DND-41 (cell line): Measurements from ENCODE around the gene MMP11.
A peak's percentile ranks its signal among the peaks of the same experiment; 100 is the strongest.

Source experiments
- ATAC-seq: fragments of 200-7000 bp; cut with Tn5 transposase; 3 replicates; pipeline ENCODE4 v1.9.1; 2021; ENCODE audit warnings: low read depth; ENCODE audit not compliant: insufficient read depth
- DNase-seq: peaks from one replicate; pipeline ENCODE4 v3.0.0-alpha.2; 2020
- H2AFZ ChIP-seq: 2 replicates; pipeline ENCODE4 v1.6.0; 2012; ENCODE audit warnings: low read depth, low read length
- H3K27ac ChIP-seq: 2 replicates; pipeline ENCODE4 v1.5.1; 2012; ENCODE audit warnings: low read length, inconsistent platforms
- H3K27me3 ChIP-seq: fragments of 200-600 bp; sonication (generic); 2 replicates; pipeline ENCODE4 v1.6.0; 2012; ENCODE audit warnings: low read length, mild to moderate bottlenecking, inconsistent platforms; ENCODE audit not compliant: insufficient read depth, poor library complexity
- H3K36me3 ChIP-seq: 2 replicates; pipeline ENCODE4 v1.5.1; 2012; ENCODE audit warnings: low read length, inconsistent platforms; ENCODE audit not compliant: insufficient read depth
- H3K4me1 ChIP-seq: 2 replicates; pipeline ENCODE4 v1.5.1; 2012; ENCODE audit warnings: mild to moderate bottlenecking, low read length; ENCODE audit not compliant: insufficient read depth
- H3K4me2 ChIP-seq: 2 replicates; pipeline ENCODE4 v1.6.0; 2012; ENCODE audit warnings: mild to moderate bottlenecking, moderate library complexity, low read length, inconsistent platforms; ENCODE audit not compliant: insufficient read depth
- H3K4me3 ChIP-seq, 2 experiments: fragments of 200-600 bp in 1 of 2; shearing (Covaris generic) in 1 of 2; 2 replicates each; pipeline ENCODE4 v1.5.1; 2012 to 2016; ENCODE audit warnings: inconsistent platforms in 2 of 2, low read length in 2 of 2, mild to moderate bottlenecking in 2 of 2, low read depth in 1 of 2, moderate library complexity in 1 of 2
- H3K79me2 ChIP-seq: 2 replicates; pipeline ENCODE4 v1.6.0; 2012; ENCODE audit warnings: low read length, inconsistent platforms; ENCODE audit not compliant: insufficient read depth
- H3K9ac ChIP-seq: 2 replicates; pipeline ENCODE4 v1.6.0; 2012; ENCODE audit warnings: low read depth, mild to moderate bottlenecking, inconsistent platforms, low read length, moderate library complexity
- H3K9me3 ChIP-seq: 2 replicates; pipeline ENCODE4 v1.5.1; 2012; ENCODE audit warnings: low read length, moderate library complexity, mild to moderate bottlenecking, inconsistent platforms; ENCODE audit not compliant: insufficient read depth, severe bottlenecking
- H4K20me1 ChIP-seq: 2 replicates; pipeline ENCODE4 v1.6.0; 2012; ENCODE audit warnings: low read length; ENCODE audit not compliant: insufficient read depth
- EZH2 ChIP-seq: IDR thresholded peaks from 3 replicates; pipeline ENCODE4 v1.6.1; 2012; ENCODE audit warnings: borderline replicate concordance, low read depth, mild to moderate bottlenecking, moderate library complexity, low read length, inconsistent platforms; ENCODE audit not compliant: severe bottlenecking
- TF ChIP-seq, protein P1 (sequence below): IDR thresholded peaks from 2 replicates; pipeline ENCODE4 v1.5.1; 2012; ENCODE audit warnings: borderline replicate concordance, low read length, moderate library complexity, mild to moderate bottlenecking; ENCODE audit not compliant: poor library complexity, severe bottlenecking; ENCODE audit errors: extremely low read depth

MMP11 gene

DNA sequence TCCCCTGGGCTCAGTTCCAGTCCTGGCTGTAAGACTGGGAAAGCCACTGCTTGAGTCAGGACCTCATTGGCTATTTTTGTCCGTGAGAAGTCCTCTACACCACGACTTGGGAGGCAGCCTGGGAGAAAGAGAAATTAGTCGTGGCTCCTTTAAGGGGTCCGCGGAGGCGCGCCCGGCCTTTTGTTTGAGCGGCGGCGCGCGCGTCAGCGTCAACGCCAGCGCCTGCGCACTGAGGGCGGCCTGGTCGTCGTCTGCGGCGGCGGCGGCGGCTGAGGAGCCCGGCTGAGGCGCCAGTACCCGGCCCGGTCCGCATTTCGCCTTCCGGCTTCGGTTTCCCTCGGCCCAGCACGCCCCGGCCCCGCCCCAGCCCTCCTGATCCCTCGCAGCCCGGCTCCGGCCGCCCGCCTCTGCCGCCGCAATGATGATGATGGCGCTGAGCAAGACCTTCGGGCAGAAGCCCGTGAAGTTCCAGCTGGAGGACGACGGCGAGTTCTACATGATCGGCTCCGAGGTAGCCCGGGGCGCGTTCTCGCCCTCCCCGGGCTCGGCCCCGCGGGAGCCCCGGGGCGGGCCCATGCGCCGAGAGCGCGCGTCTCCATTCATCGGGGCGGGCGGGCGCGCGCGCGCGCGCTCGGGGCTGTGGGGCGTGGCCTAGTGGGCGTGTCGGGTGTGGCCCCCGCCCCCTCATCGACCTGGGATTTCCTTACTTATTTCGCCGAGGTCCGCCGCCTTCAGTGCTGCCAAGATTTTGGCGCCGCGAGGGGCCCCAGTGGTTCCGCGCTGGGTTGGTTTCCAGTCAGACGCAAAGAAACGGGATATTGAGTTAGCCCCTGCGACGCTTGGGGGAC, 14.3 kb downstream of the MMP11 start, which contains the start of gene SMARCB1:
SMARCB1 (plus strand) TSS at position 215 of the 848 bp plus-strand sequence; CDS start at position 419, 204 bp downstream.
- H4K20me1 ChIP-seq, result peaks cover 42% of the 10 kb centered on the region
- no peaks in the 10 kb centered on the region for H3K27me3 ChIP-seq
- TF ChIP-seq, protein P1, sequence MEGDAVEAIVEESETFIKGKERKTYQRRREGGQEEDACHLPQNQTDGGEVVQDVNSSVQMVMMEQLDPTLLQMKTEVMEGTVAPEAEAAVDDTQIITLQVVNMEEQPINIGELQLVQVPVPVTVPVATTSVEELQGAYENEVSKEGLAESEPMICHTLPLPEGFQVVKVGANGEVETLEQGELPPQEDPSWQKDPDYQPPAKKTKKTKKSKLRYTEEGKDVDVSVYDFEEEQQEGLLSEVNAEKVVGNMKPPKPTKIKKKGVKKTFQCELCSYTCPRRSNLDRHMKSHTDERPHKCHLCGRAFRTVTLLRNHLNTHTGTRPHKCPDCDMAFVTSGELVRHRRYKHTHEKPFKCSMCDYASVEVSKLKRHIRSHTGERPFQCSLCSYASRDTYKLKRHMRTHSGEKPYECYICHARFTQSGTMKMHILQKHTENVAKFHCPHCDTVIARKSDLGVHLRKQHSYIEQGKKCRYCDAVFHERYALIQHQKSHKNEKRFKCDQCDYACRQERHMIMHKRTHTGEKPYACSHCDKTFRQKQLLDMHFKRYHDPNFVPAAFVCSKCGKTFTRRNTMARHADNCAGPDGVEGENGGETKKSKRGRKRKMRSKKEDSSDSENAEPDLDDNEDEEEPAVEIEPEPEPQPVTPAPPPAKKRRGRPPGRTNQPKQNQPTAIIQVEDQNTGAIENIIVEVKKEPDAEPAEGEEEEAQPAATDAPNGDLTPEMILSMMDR, result no peak
- no peak for TF ChIP-seq EZH2
- ATAC-seq (peak; percentile 64), DNase-seq (peak; percentile 88)
- peak within 1 kb of the TSS; percentile 99 for H3K9ac ChIP-seq
- peak within 1 kb of the TSS; percentile 93 for H2AFZ ChIP-seq
- H3K36me3 ChIP-seq, result peaks cover 31% of the 10 kb centered on the region
- peak within 1 kb of the TSS; percentile 44 to 85; a peak in 3 of 4 replicates for H3K4me3 ChIP-seq
- peaks cover 50% of the 10 kb centered on the region for H3K79me2 ChIP-seq
- H3K27ac ChIP-seq, result peak within 1 kb of the TSS; percentile 95
- no peaks in the 10 kb centered on the region for H3K9me3 ChIP-seq
- H3K4me1 ChIP-seq, result peaks cover 42% of the 10 kb centered on the region
- H3K4me2 ChIP-seq, result peak within 1 kb of the TSS; percentile 76

DNA sequence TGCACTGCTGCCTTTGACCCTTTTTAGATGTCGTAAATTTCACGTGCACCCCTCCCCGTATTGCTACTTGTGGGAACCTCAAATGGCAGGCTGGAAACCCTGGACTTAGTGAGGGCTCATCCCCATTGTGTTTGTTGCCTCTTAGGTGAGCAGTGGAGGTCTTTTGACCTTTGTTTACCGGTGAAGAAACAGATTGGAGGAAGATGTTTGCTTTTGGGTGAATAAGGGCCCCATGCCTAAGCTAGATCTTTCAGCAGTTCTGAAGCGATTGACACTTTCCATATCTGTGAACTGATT, 14.9 kb downstream of the MMP11 start:
- peak overlapping the region; percentile 68 for H2AFZ ChIP-seq
- peak overlapping the region; percentile 76 for H3K4me2 ChIP-seq
- peak overlapping the region; percentile 99 for H3K9ac ChIP-seq
- H3K9me3 ChIP-seq, result no peaks in the 10 kb centered on the region
- H3K79me2 ChIP-seq, result peaks cover 55% of the 10 kb centered on the region
- TF ChIP-seq, protein P1, result no peak
- TF ChIP-seq EZH2, result no peak
- H3K4me1 ChIP-seq, result peaks cover 42% of the 10 kb centered on the region
- H3K36me3 ChIP-seq, result peaks cover 37% of the 10 kb centered on the region
- H3K27ac ChIP-seq, result peak overlapping the region; percentile 61
- DNase-seq (no peak), ATAC-seq (no peak)
- H3K4me3 ChIP-seq, result peak overlapping the region; percentile 44 to 85; a peak in 3 of 4 replicates
- H4K20me1 ChIP-seq, result peaks cover 48% of the 10 kb centered on the region
- no peaks in the 10 kb centered on the region for H3K27me3 ChIP-seq

DNA sequence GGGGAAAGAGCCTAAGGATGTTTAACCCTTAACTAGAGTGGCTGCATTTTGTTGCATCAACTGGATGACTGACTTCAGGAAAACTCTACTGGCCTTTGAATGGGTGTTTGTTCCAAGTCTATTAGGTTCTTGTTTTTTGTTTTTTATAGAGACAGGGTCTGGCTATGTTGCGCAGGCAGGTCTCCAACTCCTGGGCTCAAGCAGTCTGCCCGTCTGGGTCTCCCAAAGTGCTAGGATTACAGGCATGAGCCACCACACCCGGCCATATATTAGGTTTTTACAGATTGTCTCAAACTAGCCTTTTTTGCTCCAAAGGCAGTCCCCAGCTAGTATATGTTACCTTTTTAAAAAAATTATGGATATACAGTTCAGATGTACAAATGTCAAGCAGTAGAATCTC, 15.3 kb downstream of the MMP11 start:
- Histone ChIP-seq H3K4me2 (peak overlapping the region; percentile 76), H3K9me3 (no peaks in the 10 kb centered on the region), H4K20me1 (peaks cover 51% of the 10 kb centered on the region), H3K4me3 (peak overlapping the region; percentile 44 to 85; a peak in 3 of 4 replicates), H2AFZ (no peak overlapping the region), H3K27ac (peak overlapping the region; percentile 61), H3K79me2 (peaks cover 59% of the 10 kb centered on the region), H3K36me3 (peaks cover 41% of the 10 kb centered on the region), H3K9ac (peak overlapping the region; percentile 99), H3K27me3 (no peaks in the 10 kb centered on the region), H3K4me1 (peaks cover 42% of the 10 kb centered on the region)
- DNase-seq (no peak), ATAC-seq (no peak)
- TF ChIP-seq, protein P1, result no peak
- no peak for TF ChIP-seq EZH2
